Testis (tissue), 3 donors: Measurements from ENCODE around the gene ENPP6. TPM values are rescaled to one million over a fixed set of nuclear protein-coding genes. Genes with fewer than 3 reads are reported as not detected.
"Not testable (repeated sequence)": the region's sequence is repeated elsewhere in the genome, so short reads cannot be mapped to it uniquely, and the experiment has no call there.

Experiments used
- DNase-seq: peaks from one replicate; pipeline ENCODE4 v3.0.0-alpha.2; 2019
- H3K27ac ChIP-seq, 2 donors: fragments of 200-600 bp; sonication (generic); one replicate each; pipeline ENCODE4 v1.5.1; 2019
- H3K27me3 ChIP-seq: fragments of 200-600 bp; sonication (generic); one replicate; pipeline ENCODE4 v1.5.1; 2019
- H3K36me3 ChIP-seq: fragments of 200-600 bp; sonication (generic); one replicate; pipeline ENCODE4 v1.5.1; 2017; ENCODE audit warnings: low read depth; ENCODE audit errors: missing control alignments
- H3K4me1 ChIP-seq: fragments of 200-600 bp; sonication (generic); one replicate; pipeline ENCODE4 v1.5.1; 2019
- H3K4me3 ChIP-seq, 2 donors: fragments of 200-600 bp; sonication (generic); one replicate each; pipeline ENCODE4 v1.5.1; 2017 to 2019
- H3K9me3 ChIP-seq: fragments of 200-600 bp; sonication (generic); one replicate; pipeline ENCODE4 v1.5.1; 2017
- CTCF ChIP-seq, 3 experiments: fragments of 450-650 bp in 2 of 3; fragments of 200-600 bp in 1 of 3; sonication (generic) in 1 of 3; IDR thresholded peaks; one replicate each; pipeline ENCODE4 v1.5.1; 2016 to 2019; ENCODE audit warnings: antibody characterized with exemption in 3 of 3, mild to moderate bottlenecking in 2 of 3, moderate library complexity in 1 of 3
- POLR2A ChIP-seq: fragments of 450-650 bp; IDR thresholded peaks from one replicate; pipeline ENCODE4 v1.6.1; 2017; ENCODE audit warnings: antibody characterized with exemption, mild to moderate bottlenecking, moderate library complexity
- WGBS, 2 donors: methylation state at CpG; one replicate each; pipeline ENCODE4 v1.1.5; 2018; 5-methylcytosine and 5-hydroxymethylcytosine counted together
- intact Hi-C: fragments of 100-400 bp; cut with DNase I; formaldehyde crosslinking; loops from one replicate; pipeline ENCODE4 v1.15.1; 2023; ENCODE audit warnings: low total_unique reads
- polyA plus RNA-seq: library from polyadenylated mRNA; stranded (reverse); fragments of 350-450 nt; fragmentation: Illumina TruSeq; extraction: RNeasy Lipid Tissue Mini Kit (QIAGEN cat#74804); gene quantifications from one replicate; pipeline ENCODE4 v1.2.3, GENCODE V29; 2014; ENCODE audit warnings: low read depth, low replicate concordance; ENCODE audit not compliant: insufficient read depth
- total RNA-seq, 2 donors: library from RNA; depleted of rRNA; stranded (reverse); fragments of >200 nt; gene quantifications; one replicate each; pipeline ENCODE4 v1.2.3, GENCODE V29; 2016

The ENPP6 gene
- total and polyA plus RNA-seq, 3 donors from 2014 or later: 2.0 to 4.9 (median 3.5) TPM

GRCh38 chr4:184053434-184053833, 164.2 kb downstream of the ENPP6 start:
- Histone ChIP-seq H3K27ac (no peak overlapping the region), H3K4me1 (no peaks in the 10 kb centered on the region), H3K4me3 (no peak overlapping the region), H3K27me3 (no peaks in the 10 kb centered on the region), H3K36me3 (no peaks in the 10 kb centered on the region), H3K9me3 (no peaks in the 10 kb centered on the region)
- 80 to 85% methylated on average over 5 of the region's 5 CpGs for WGBS, 2 donors
- intact Hi-C loops: no loop called here
- TF ChIP-seq CTCF (IDR thresholded peaks at IDR 0.05): no peak
- TF ChIP-seq POLR2A: no peak
- DNase-seq: no peak

GRCh38 chr4:184052616-184053015, 165.1 kb downstream of the ENPP6 start:
- H3K4me3 ChIP-seq: no peak overlapping the region
- H3K4me1 ChIP-seq: no peaks in the 10 kb centered on the region
- no peaks in the 10 kb centered on the region for H3K9me3 ChIP-seq
- H3K36me3 ChIP-seq: no peaks in the 10 kb centered on the region
- no peak for TF ChIP-seq POLR2A
- TF ChIP-seq CTCF (IDR thresholded peaks at IDR 0.05): no peak
- intact Hi-C loops: no loop called here
- 87 to 96% methylated on average over 2 of the region's 2 CpGs for WGBS, 2 donors
- no peaks in the 10 kb centered on the region for H3K27me3 ChIP-seq
- no peak overlapping the region for H3K27ac ChIP-seq
- no peak for DNase-seq

GRCh38 chr4:184051262-184051661, 166.4 kb downstream of the ENPP6 start:
- H3K27me3 ChIP-seq, H3K4me1 ChIP-seq, DNase-seq, intact Hi-C loops, H3K4me3 ChIP-seq, H3K9me3 ChIP-seq, H3K36me3 ChIP-seq, H3K27ac ChIP-seq: not testable (repeated sequence)
- 96 to 98% methylated on average over 4 of the region's 4 CpGs for WGBS, 2 donors

- Histone ChIP-seq H3K27me3 (no peaks in the 10 kb centered on the region), H3K27ac (no peak overlapping the region), H3K9me3 (no peaks in the 10 kb centered on the region), H3K4me3 (no peak overlapping the region), H3K36me3 (no peaks in the 10 kb centered on the region), H3K4me1 (no peaks in the 10 kb centered on the region)
- 89% methylated on average over 1 of the region's 1 CpG for WGBS, 2 donors
- intact Hi-C loops: no loop called here
- TF ChIP-seq CTCF (IDR thresholded peaks at IDR 0.05) (no peak), POLR2A (no peak)
- no peak for DNase-seq
Measured at GRCh38 chr4:184046148-184046547, 171.5 kb downstream of the ENPP6 start.

- no peak for DNase-seq
- no peaks in the 10 kb centered on the region for H3K27me3 ChIP-seq
- intact Hi-C loops: no loop called here
- no peaks in the 10 kb centered on the region for H3K36me3 ChIP-seq
- H3K27ac ChIP-seq: no peak overlapping the region
- TF ChIP-seq POLR2A (no peak), CTCF (IDR thresholded peaks at IDR 0.05) (no peak)
- no peak overlapping the region for H3K4me3 ChIP-seq
- no peaks in the 10 kb centered on the region for H3K9me3 ChIP-seq
- H3K4me1 ChIP-seq: peaks cover 3% of the 10 kb centered on the region
- 89 to 95% methylated on average over 10 of the region's 10 CpGs for WGBS, 2 donors
Measured at GRCh38 chr4:184041156-184041555, 176.5 kb downstream of the ENPP6 start.
